Measurements from ENCODE around the gene THSD7B.

THSD7B gene

GRCh38 chr2:137190411-137191195, 425.3 kb downstream of the THSD7B start:
- TF ChIP-seq CTCF (conservative IDR thresholded peaks at IDR 0.05), result no peak
- H3K27ac ChIP-seq, result no peak overlapping the region

GRCh38 chr2:137192366-137193310, 427.3 kb downstream of the THSD7B start:
- TF ChIP-seq CTCF (conservative IDR thresholded peaks at IDR 0.05), result no peak
- no peak overlapping the region for H3K27ac ChIP-seq

DNA sequence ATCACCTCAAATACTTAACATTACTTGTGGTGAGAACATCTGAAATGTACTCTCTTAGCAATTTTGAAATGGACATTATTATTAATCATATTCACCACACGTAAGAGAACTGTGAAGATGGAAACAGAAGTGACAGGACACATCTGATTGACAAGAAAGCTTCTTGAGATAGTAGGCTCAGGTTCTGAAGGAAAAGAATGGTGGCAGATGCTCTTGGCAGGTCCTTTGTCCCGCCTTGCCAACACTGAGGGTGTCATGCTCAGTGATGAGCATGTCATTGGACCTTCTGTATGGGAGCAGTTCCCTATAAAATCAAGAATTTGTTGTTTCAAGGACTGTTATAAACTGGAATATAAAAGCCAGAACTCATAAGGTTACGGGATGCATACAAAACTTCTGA, 428.1 kb downstream of the THSD7B start:
- H3K27ac ChIP-seq, result no peak overlapping the region
- TF ChIP-seq CTCF (conservative IDR thresholded peaks at IDR 0.05), result no peak

GRCh38 chr2:137194111-137194510, 428.8 kb downstream of the THSD7B start:
- no peak overlapping the region for H3K27ac ChIP-seq
- TF ChIP-seq CTCF (conservative IDR thresholded peaks at IDR 0.05), result no peak

- TF ChIP-seq CTCF (conservative IDR thresholded peaks at IDR 0.05), result no peak
- no peak overlapping the region for H3K27ac ChIP-seq
Observed at GRCh38 chr2:137199751-137200150, 434.4 kb downstream of the THSD7B start.

DNA sequence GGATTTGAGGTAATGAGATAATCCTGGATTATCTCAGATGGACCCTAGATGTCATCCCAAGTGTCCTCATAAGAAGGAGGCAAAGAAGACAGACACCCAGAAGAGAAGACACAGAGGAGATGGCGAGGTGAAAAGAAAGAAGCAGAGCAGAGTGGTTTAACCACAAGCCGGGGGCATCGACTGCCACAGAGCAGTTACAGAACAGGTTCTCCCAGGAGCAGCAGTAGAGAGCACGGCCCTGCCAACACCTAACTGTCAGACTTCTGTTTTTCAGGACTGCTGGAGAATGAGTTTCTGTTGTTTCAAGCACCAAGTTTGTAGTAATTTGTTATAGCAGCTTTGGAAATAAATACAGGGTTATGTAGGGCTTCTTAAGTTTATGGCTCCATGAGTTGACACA, 437.0 kb downstream of the THSD7B start:
- TF ChIP-seq CTCF (conservative IDR thresholded peaks at IDR 0.05), result no peak; the same call in 1 of the 2 replicates
- H3K27ac ChIP-seq, result no peak overlapping the region

DNA sequence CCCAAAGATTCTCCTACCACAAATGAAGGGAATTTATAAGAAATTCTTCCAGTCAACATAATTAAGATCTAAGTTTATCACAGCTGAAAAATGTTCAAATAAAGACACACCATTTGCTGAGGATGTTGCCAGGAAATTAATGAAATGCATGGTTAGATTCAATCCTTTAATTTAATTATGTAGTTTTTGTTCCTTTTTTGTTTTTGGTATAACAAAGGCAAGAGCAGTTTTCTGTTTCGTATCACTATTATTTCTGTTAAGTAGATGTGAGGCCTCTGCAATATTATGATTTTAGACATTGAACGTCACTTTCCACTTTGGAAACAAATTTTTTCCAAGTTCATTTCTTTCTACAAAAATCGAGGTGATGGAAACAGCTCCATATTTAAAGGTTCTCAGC, 440.0 kb downstream of the THSD7B start:
- TF ChIP-seq CTCF (conservative IDR thresholded peaks at IDR 0.05), result no peak
- H3K27ac ChIP-seq, result no peak overlapping the region
